ENCODE data around the gene TNKS2. TPM values are rescaled to one million over a fixed set of nuclear protein-coding genes. Genes with fewer than 3 reads are reported as not detected.

TNKS2 gene
- total and polyA plus RNA-seq, 7 donors = 6.3 to 49.5 (median 29.8) TPM

- no peak for DNase-seq
- Histone ChIP-seq H3K9me3 (no peaks in the 10 kb centered on the region), H3K27ac (no peak overlapping the region), H3K4me1 (no peaks in the 10 kb centered on the region), H3K4me3 (no peak overlapping the region), H3K36me3 (ENCODE audit: insufficient read depth in 1 of 2, low read depth in 1 of 2) (no peaks in the 10 kb centered on the region), H3K27me3 (ENCODE audit: insufficient read depth in 3 of 3, low read length in 2 of 3) (no peaks in the 10 kb centered on the region)
- 35 to 67% (median 48%) methylated on average over 1 of the region's 1 CpG for WGBS, 3 donors
- no peak for ATAC-seq
- intact Hi-C loops (cut with DNase I) = no loop called here
- no peak for TF ChIP-seq CTCF (IDR thresholded peaks at IDR 0.05)
Measured at GRCh38 chr10:91771907-91772306, 26.3 kb upstream of the TNKS2 start.

GRCh38 chr10:91772461-91772860 is 25.8 kb upstream of the TNKS2 start:
- Histone ChIP-seq H3K27ac (no peak overlapping the region), H3K4me1 (no peaks in the 10 kb centered on the region), H3K4me3 (no peak overlapping the region), H3K36me3 (ENCODE audit: insufficient read depth in 1 of 2, low read depth in 1 of 2) (no peaks in the 10 kb centered on the region), H3K27me3 (ENCODE audit: insufficient read depth in 3 of 3, low read length in 2 of 3) (no peaks in the 10 kb centered on the region), H3K9me3 (no peaks in the 10 kb centered on the region)
- TF ChIP-seq CTCF (IDR thresholded peaks at IDR 0.05) = no peak
- intact Hi-C loops (cut with DNase I) = no loop called here
- ATAC-seq = no peak
- WGBS, 3 donors = 82 to 90% (median 89%) methylated on average over 2 of the region's 2 CpGs
- DNase-seq = no peak

GRCh38 chr10:91772869-91773268 is 25.4 kb upstream of the TNKS2 start:
- 88 to 89% (median 88%) methylated on average over 1 of the region's 1 CpG for WGBS, 3 donors
- intact Hi-C loops (cut with DNase I) = no loop called here
- Histone ChIP-seq H3K36me3 (ENCODE audit: insufficient read depth in 1 of 2, low read depth in 1 of 2) (no peaks in the 10 kb centered on the region), H3K27ac (no peak overlapping the region), H3K4me3 (no peak overlapping the region), H3K4me1 (no peaks in the 10 kb centered on the region), H3K9me3 (no peaks in the 10 kb centered on the region), H3K27me3 (ENCODE audit: insufficient read depth in 3 of 3, low read length in 2 of 3) (no peaks in the 10 kb centered on the region)
- no peak for ATAC-seq
- no peak for TF ChIP-seq CTCF (IDR thresholded peaks at IDR 0.05)
- DNase-seq = no peak

- no peak for TF ChIP-seq CTCF (IDR thresholded peaks at IDR 0.05)
- no peaks in the 10 kb centered on the region for H3K4me1 ChIP-seq
- no peak overlapping the region for H3K27ac ChIP-seq
- no peak overlapping the region for H3K4me3 ChIP-seq
- H3K27me3 ChIP-seq (ENCODE audit: insufficient read depth in 3 of 3, low read length in 2 of 3) = no peaks in the 10 kb centered on the region
- no peaks in the 10 kb centered on the region for H3K9me3 ChIP-seq
- DNase-seq (no peak), ATAC-seq (no peak)
- intact Hi-C loops (cut with DNase I) = no loop called here
- H3K36me3 ChIP-seq (ENCODE audit: insufficient read depth in 1 of 2, low read depth in 1 of 2) = no peaks in the 10 kb centered on the region
- WGBS, 3 donors = 92 to 94% (median 94%) methylated on average over 2 of the region's 2 CpGs
Measured at GRCh38 chr10:91774571-91774970, 23.7 kb upstream of the TNKS2 start.

GRCh38 chr10:91775731-91776130 is 22.5 kb upstream of the TNKS2 start:
- intact Hi-C loops (cut with DNase I) = no loop called here
- Histone ChIP-seq H3K27ac (no peak overlapping the region), H3K36me3 (ENCODE audit: insufficient read depth in 1 of 2, low read depth in 1 of 2) (no peaks in the 10 kb centered on the region), H3K27me3 (ENCODE audit: insufficient read depth in 3 of 3, low read length in 2 of 3) (no peaks in the 10 kb centered on the region), H3K4me1 (no peaks in the 10 kb centered on the region), H3K9me3 (no peaks in the 10 kb centered on the region), H3K4me3 (no peak overlapping the region)
- DNase-seq = no peak
- no peak for TF ChIP-seq CTCF (IDR thresholded peaks at IDR 0.05)
- 81 to 86% (median 82%) methylated on average over 2 of the region's 2 CpGs for WGBS, 3 donors
- no peak for ATAC-seq
